Upper lobe of left lung (tissue), 6 donors: Measurements from ENCODE around the gene SERPINA6. TPM values are rescaled to one million over a fixed set of nuclear protein-coding genes. Genes with fewer than 3 reads are reported as not detected.
A peak's percentile ranks its signal among the peaks of the same experiment; 100 is the strongest.

Experiments used
- ATAC-seq, 2 donors: fragments of 200-7000 bp; cut with Tn5 transposase; one replicate each; pipeline ENCODE4 v1.9.1; 2022; ENCODE audit warnings: mild to moderate bottlenecking in 2 of 2, moderate library complexity in 2 of 2; ENCODE audit not compliant: low FRiP score in 2 of 2
- DNase-seq, 2 donors: peaks; one replicate each; pipeline ENCODE4 v3.0.0-alpha.2; 2019 to 2020
- H3K27ac ChIP-seq, 4 donors: fragments of 200-600 bp; sonication (generic); one replicate each; pipeline ENCODE4 v1.5.1; 2016 to 2019
- H3K27me3 ChIP-seq, 4 donors: fragments of 200-600 bp; sonication (generic); one replicate each; pipeline ENCODE4 v1.5.1; 2017 to 2019
- H3K36me3 ChIP-seq, 4 donors: fragments of 200-600 bp; sonication (generic); one replicate each; pipeline ENCODE4 v1.5.1; 2016 to 2019
- H3K4me1 ChIP-seq, 4 donors: fragments of 200-600 bp; sonication (generic); one replicate each; pipeline ENCODE4 v1.5.1; 2018 to 2019
- H3K4me3 ChIP-seq, 4 donors: fragments of 200-600 bp; sonication (generic); one replicate each; pipeline ENCODE4 v1.5.1; 2017 to 2019; ENCODE audit warnings: mild to moderate bottlenecking in 2 of 4, moderate library complexity in 1 of 4
- H3K9me3 ChIP-seq, 4 donors: fragments of 200-600 bp; sonication (generic); one replicate each; pipeline ENCODE4 v1.5.1; 2018 to 2019
- EP300 ChIP-seq, 4 donors: sonication (generic); formaldehyde crosslinking; IDR thresholded peaks; one replicate each; pipeline ENCODE4 v1.5.1; 2017; ENCODE audit warnings: antibody characterized with exemption in 4 of 4, control low read depth in 2 of 4
- POLR2A ChIP-seq, 4 donors: fragments of 450-650 bp; IDR thresholded peaks; one replicate each; pipeline ENCODE4 v1.5.1; 2016 to 2017; ENCODE audit warnings: antibody characterized with exemption in 4 of 4, mild to moderate bottlenecking in 2 of 4
- POLR2AphosphoS5 ChIP-seq, 2 donors: sonication (generic); formaldehyde crosslinking; IDR thresholded peaks; one replicate each; pipeline ENCODE4 v1.5.1; 2017; ENCODE audit warnings: antibody characterized with exemption in 2 of 2
- WGBS, 2 donors: methylation state at CpG; one replicate each; pipeline ENCODE4 v1.1.5; 2017 to 2018; 5-methylcytosine and 5-hydroxymethylcytosine counted together
- total RNA-seq, 6 donors: library from RNA; depleted of rRNA in 4 of 6; stranded (reverse); fragments of >200 nt in 4 of 6; gene quantifications; one replicate each; pipeline versions ENCODE4 v1.1.0 to v1.2.1, GENCODE V29; 2016 to 2021
- TF ChIP-seq, protein P1 (sequence below), 6 experiments: fragments of 450-650 bp in 4 of 6; fragments of 200-600 bp in 2 of 6; sonication (generic) in 2 of 6; IDR thresholded peaks; one replicate each; pipeline ENCODE4 v1.5.1; 2016 to 2019; ENCODE audit warnings: antibody characterized with exemption in 6 of 6
- donor health status: DM: no; HTN: no; CAD: no; lungs with moderate emphysema.
- donor health status: DM: no; HTN: yes; CAD: no; lungs with severe emphysema.

Gene SERPINA6
- total RNA-seq, 6 donors from 2014 or later, result 0.46 to 0.51 (median 0.49) TPM; not detected in 3

GRCh38 chr14:94316692-94317091, 6.4 kb downstream of the SERPINA6 start:
- ATAC-seq (no peak), DNase-seq (no peak)
- Histone ChIP-seq H3K27ac (no peak overlapping the region), H3K36me3 (no peaks in the 10 kb centered on the region), H3K4me1 (no peaks in the 10 kb centered on the region), H3K4me3 (no peak overlapping the region), H3K9me3 (no peaks in the 10 kb centered on the region), H3K27me3 (no peaks in the 10 kb centered on the region)
- TF ChIP-seq EP300 (IDR thresholded peaks at IDR 0.05), result no peak
- TF ChIP-seq POLR2AphosphoS5 (IDR thresholded peaks at IDR 0.05), result no peak
- TF ChIP-seq, protein P1, sequence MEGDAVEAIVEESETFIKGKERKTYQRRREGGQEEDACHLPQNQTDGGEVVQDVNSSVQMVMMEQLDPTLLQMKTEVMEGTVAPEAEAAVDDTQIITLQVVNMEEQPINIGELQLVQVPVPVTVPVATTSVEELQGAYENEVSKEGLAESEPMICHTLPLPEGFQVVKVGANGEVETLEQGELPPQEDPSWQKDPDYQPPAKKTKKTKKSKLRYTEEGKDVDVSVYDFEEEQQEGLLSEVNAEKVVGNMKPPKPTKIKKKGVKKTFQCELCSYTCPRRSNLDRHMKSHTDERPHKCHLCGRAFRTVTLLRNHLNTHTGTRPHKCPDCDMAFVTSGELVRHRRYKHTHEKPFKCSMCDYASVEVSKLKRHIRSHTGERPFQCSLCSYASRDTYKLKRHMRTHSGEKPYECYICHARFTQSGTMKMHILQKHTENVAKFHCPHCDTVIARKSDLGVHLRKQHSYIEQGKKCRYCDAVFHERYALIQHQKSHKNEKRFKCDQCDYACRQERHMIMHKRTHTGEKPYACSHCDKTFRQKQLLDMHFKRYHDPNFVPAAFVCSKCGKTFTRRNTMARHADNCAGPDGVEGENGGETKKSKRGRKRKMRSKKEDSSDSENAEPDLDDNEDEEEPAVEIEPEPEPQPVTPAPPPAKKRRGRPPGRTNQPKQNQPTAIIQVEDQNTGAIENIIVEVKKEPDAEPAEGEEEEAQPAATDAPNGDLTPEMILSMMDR (IDR thresholded peaks at IDR 0.05), result no peak
- TF ChIP-seq POLR2A (IDR thresholded peaks at IDR 0.05), result no peak
- 77 to 88% methylated on average over 1 of the region's 1 CpG for WGBS, 2 donors

GRCh38 chr14:94314890-94315289, 8.2 kb downstream of the SERPINA6 start:
- H3K36me3 ChIP-seq, result no peaks in the 10 kb centered on the region
- no peaks in the 10 kb centered on the region for H3K27me3 ChIP-seq
- no peak overlapping the region for H3K27ac ChIP-seq
- no peak for DNase-seq
- H3K4me1 ChIP-seq, result no peaks in the 10 kb centered on the region
- ATAC-seq, result no peak
- no peaks in the 10 kb centered on the region for H3K9me3 ChIP-seq
- WGBS, 2 donors, result 84 to 93% methylated on average over 2 of the region's 2 CpGs
- no peak overlapping the region for H3K4me3 ChIP-seq
- TF ChIP-seq, protein P1 (IDR thresholded peaks at IDR 0.05), result no peak
- TF ChIP-seq POLR2AphosphoS5 (IDR thresholded peaks at IDR 0.05) (no peak), EP300 (IDR thresholded peaks at IDR 0.05) (no peak), POLR2A (IDR thresholded peaks at IDR 0.05) (no peak)

- no peak overlapping the region for H3K27ac ChIP-seq
- no peaks in the 10 kb centered on the region for H3K4me1 ChIP-seq
- no peaks in the 10 kb centered on the region for H3K9me3 ChIP-seq
- DNase-seq (no peak), ATAC-seq (peak in 1 of 2 donors; percentile 54)
- H3K4me3 ChIP-seq, result no peak overlapping the region
- no peaks in the 10 kb centered on the region for H3K27me3 ChIP-seq
- no peaks in the 10 kb centered on the region for H3K36me3 ChIP-seq
- TF ChIP-seq POLR2A (IDR thresholded peaks at IDR 0.05), result no peak
- no peak for TF ChIP-seq EP300 (IDR thresholded peaks at IDR 0.05)
- no peak for TF ChIP-seq POLR2AphosphoS5 (IDR thresholded peaks at IDR 0.05)
- TF ChIP-seq, protein P1 (IDR thresholded peaks at IDR 0.05), result no peak
- 77 to 86% methylated on average over 3 to 8 of the region's 8 CpGs for WGBS, 2 donors
Measured at GRCh38 chr14:94313991-94314655, 9.0 kb downstream of the SERPINA6 start.

DNA sequence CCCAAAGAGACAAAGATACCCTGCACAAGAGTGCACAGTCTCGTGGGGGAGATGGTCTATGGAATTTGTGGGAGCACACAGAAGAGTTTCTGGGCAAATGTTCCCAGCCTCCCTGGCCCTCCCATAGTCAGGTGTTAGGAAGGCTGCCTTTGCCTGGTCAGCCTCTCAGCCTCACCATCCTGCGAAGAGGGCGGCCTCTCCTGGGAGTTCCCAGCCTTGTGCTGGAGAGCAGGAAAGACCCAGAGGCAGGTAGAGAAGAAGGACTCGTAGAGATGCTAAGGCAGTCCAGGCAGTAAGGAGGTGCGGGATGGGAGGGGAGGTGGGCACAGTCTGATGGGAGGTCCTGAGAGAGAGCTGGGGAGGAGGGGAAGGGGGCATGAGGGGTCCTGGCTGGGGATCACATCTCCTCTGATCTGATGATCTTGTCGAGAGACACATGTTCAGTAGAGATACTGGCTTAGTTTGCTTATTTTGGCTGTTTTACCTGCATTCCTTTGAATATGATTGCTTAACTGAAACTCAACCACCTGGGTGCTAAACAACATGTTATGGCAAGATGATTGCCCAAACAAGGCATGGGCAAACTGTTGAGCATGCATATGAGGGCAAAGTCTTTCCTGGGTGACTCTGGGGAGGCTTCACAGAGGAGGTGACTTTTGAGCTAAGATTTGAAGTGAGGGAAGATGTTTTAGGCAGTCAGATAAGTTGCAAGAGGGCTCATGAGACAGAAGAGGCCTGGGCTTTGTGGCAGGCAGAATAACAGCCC, 10.5 kb downstream of the SERPINA6 start:
- no peak for ATAC-seq

More for the DNA sequence above, 10.5 kb downstream of the SERPINA6 start:
- Histone ChIP-seq H3K4me1 (no peaks in the 10 kb centered on the region), H3K36me3 (no peaks in the 10 kb centered on the region), H3K27ac (no peak overlapping the region), H3K4me3 (no peak overlapping the region), H3K9me3 (peaks cover 0 to 7% (median 2%) of the 10 kb centered on the region in 4 donors), H3K27me3 (no peaks in the 10 kb centered on the region)
- DNase-seq, result no peak
- 78 to 80% methylated on average over 6 of the region's 6 CpGs for WGBS, 2 donors
- TF ChIP-seq POLR2A (IDR thresholded peaks at IDR 0.05) (no peak), POLR2AphosphoS5 (IDR thresholded peaks at IDR 0.05) (no peak), EP300 (IDR thresholded peaks at IDR 0.05) (no peak)
- TF ChIP-seq, protein P1 (IDR thresholded peaks at IDR 0.05), result no peak
